ENCODE measurements around the gene SHROOM3. TPM values are rescaled to one million over a fixed set of nuclear protein-coding genes. Genes with fewer than 3 reads are reported as not detected.
A peak's percentile ranks its signal among the peaks of the same experiment; 100 is the strongest.
"Not testable (repeated sequence)": the region's sequence is repeated elsewhere in the genome, so short reads cannot be mapped to it uniquely, and the experiment has no call there.

Gene SHROOM3
- total RNA-seq, 6 donors from 2014 or later, result 62.3 to 216 (median 116) TPM

GRCh38 chr4:76718831-76719230 lies 283.8 kb downstream of the SHROOM3 start:
- no peak overlapping the region for H3K27ac ChIP-seq
- no peak overlapping the region for H3K4me3 ChIP-seq
- WGBS, 2 donors, result 79 to 81% methylated on average over 1 of the region's 1 CpG
- no peak for TF ChIP-seq POLR2AphosphoS5 (IDR thresholded peaks at IDR 0.05)
- no peak for TF ChIP-seq CTCF (IDR thresholded peaks at IDR 0.05)
- TF ChIP-seq POLR2A (IDR thresholded peaks at IDR 0.05), result no peak
- no peak for TF ChIP-seq EP300 (IDR thresholded peaks at IDR 0.05)
- H3K9me3 ChIP-seq, result no peaks in the 10 kb centered on the region
- peaks cover 0 to 25% (median 4%) of the 10 kb centered on the region in 4 donors for H3K4me1 ChIP-seq
- no peaks in the 10 kb centered on the region for H3K27me3 ChIP-seq
- no peaks in the 10 kb centered on the region for H3K36me3 ChIP-seq
- no peak for DNase-seq
- no peak for ATAC-seq (ENCODE audit: low FRiP score in 2 of 2)

- Histone ChIP-seq H3K27ac (no peak overlapping the region), H3K4me3 (no peak overlapping the region), H3K9me3 (no peaks in the 10 kb centered on the region), H3K4me1 (peaks cover 3 to 28% (median 7%) of the 10 kb centered on the region in 4 donors), H3K36me3 (no peaks in the 10 kb centered on the region), H3K27me3 (no peaks in the 10 kb centered on the region)
- 79 to 82% methylated on average over 2 of the region's 2 CpGs for WGBS, 2 donors
- ATAC-seq (ENCODE audit: low FRiP score in 2 of 2) (no peak), DNase-seq (no peak)
- TF ChIP-seq POLR2AphosphoS5 (IDR thresholded peaks at IDR 0.05), result no peak
- no peak for TF ChIP-seq EP300 (IDR thresholded peaks at IDR 0.05)
- TF ChIP-seq POLR2A (IDR thresholded peaks at IDR 0.05), result no peak
- TF ChIP-seq CTCF (IDR thresholded peaks at IDR 0.05), result no peak
Measured at GRCh38 chr4:76720121-76720520, 285.1 kb downstream of the SHROOM3 start.

GRCh38 chr4:76722146-76722545 lies 287.1 kb downstream of the SHROOM3 start:
- DNase-seq; H3K36me3 ChIP-seq; H3K27me3 ChIP-seq; H3K4me3 ChIP-seq; H3K9me3 ChIP-seq; ATAC-seq (ENCODE audit: low FRiP score in 2 of 2); H3K27ac ChIP-seq: not testable (repeated sequence)
- H3K4me1 ChIP-seq, result peaks cover 3 to 16% (median 8%) of the 10 kb centered on the region in 4 donors
- WGBS, 2 donors, result 71 to 92% methylated on average over 2 of the region's 2 CpGs

- H3K4me3 ChIP-seq, result no peak overlapping the region
- no peaks in the 10 kb centered on the region for H3K36me3 ChIP-seq
- 92 to 93% methylated on average over 4 of the region's 4 CpGs for WGBS, 2 donors
- DNase-seq, result no peak
- H3K4me1 ChIP-seq, result peaks cover 3 to 16% (median 10%) of the 10 kb centered on the region in 4 donors
- ATAC-seq (ENCODE audit: low FRiP score in 2 of 2), result no peak
- H3K9me3 ChIP-seq, result no peaks in the 10 kb centered on the region
- H3K27ac ChIP-seq, result no peak overlapping the region
- no peaks in the 10 kb centered on the region for H3K27me3 ChIP-seq
- TF ChIP-seq POLR2A (IDR thresholded peaks at IDR 0.05), result no peak
- TF ChIP-seq POLR2AphosphoS5 (IDR thresholded peaks at IDR 0.05), result no peak
Measured at GRCh38 chr4:76722838-76723237, 287.8 kb downstream of the SHROOM3 start.

DNA sequence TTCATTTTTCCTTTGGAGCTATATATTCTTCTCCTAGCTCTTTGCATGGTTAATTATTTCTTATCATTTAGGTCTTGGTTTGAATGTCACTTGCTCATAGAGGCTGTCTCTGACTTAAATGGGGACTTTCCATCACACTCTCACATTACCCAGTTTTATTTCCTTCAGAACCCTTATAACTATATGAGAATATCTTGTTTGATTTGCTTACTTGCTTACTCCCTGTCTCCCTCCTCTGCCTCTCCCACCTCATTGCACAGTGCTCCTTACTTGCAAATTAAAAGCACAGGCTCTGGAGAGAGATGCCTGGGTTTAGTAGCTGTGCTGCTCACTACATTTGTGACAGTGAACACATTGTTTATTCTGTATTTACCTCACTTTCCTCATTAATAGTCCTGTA lies 288.3 kb downstream of the SHROOM3 start:
- no peak for ATAC-seq (ENCODE audit: low FRiP score in 2 of 2)
- no peaks in the 10 kb centered on the region for H3K27me3 ChIP-seq
- H3K4me1 ChIP-seq, result peaks cover 3 to 17% (median 10%) of the 10 kb centered on the region in 4 donors
- no peaks in the 10 kb centered on the region for H3K36me3 ChIP-seq
- H3K4me3 ChIP-seq, result no peak overlapping the region
- no peak overlapping the region for H3K27ac ChIP-seq
- no peak for TF ChIP-seq POLR2AphosphoS5 (IDR thresholded peaks at IDR 0.05)
- TF ChIP-seq EP300 (IDR thresholded peaks at IDR 0.05), result no peak
- no peak for TF ChIP-seq POLR2A (IDR thresholded peaks at IDR 0.05)
- no peak for TF ChIP-seq CTCF (IDR thresholded peaks at IDR 0.05)
- no peaks in the 10 kb centered on the region for H3K9me3 ChIP-seq
- DNase-seq, result no peak

GRCh38 chr4:76723924-76724323 lies 288.9 kb downstream of the SHROOM3 start:
- TF ChIP-seq POLR2AphosphoS5 (IDR thresholded peaks at IDR 0.05) (peak in 1 of 2 donors; percentile 19), EP300 (IDR thresholded peaks at IDR 0.05) (peak in 1 of 4 donors; percentile 35), POLR2A (IDR thresholded peaks at IDR 0.05) (no peak), CTCF (IDR thresholded peaks at IDR 0.05) (no peak)
- ATAC-seq (ENCODE audit: low FRiP score in 2 of 2), result peak in 1 of 2 donors; percentile 47
- 43 to 45% methylated on average over 2 of the region's 2 CpGs for WGBS, 2 donors
- Histone ChIP-seq H3K27me3 (no peaks in the 10 kb centered on the region), H3K36me3 (no peaks in the 10 kb centered on the region), H3K27ac (no peak overlapping the region), H3K4me1 (peaks cover 3 to 17% (median 10%) of the 10 kb centered on the region in 4 donors), H3K4me3 (no peak overlapping the region), H3K9me3 (no peaks in the 10 kb centered on the region)
- DNase-seq, result no peak
